K562 (cell line): ENCODE results near the gene HNRNPA2B1. TPM values are rescaled to one million over a fixed set of nuclear protein-coding genes. Genes with fewer than 3 reads are reported as not detected.

ENCODE experiments used
- BHLHE40 ChIP-seq: IDR thresholded peaks from 2 replicates; pipeline ENCODE4 v1.6.1; 2011; ENCODE audit warnings: low read length, improper control_type of control experiment
- CEBPG ChIP-seq, 3 experiments: fragments of 200-800 bp in 1 of 3; sonication (Bioruptor generic) in 1 of 3; sonication (generic) in 1 of 3; formaldehyde crosslinking in 1 of 3; IDR thresholded peaks in 2 of 3; conservative IDR thresholded peaks in 1 of 3; 2 replicates each; pipeline versions ENCODE4 v1.6.1 to v1.8.0; 2016 to 2022; ENCODE audit warnings: missing compliant biosample characterization in 2 of 3, missing genetic modification characterization in 2 of 3, mild to moderate bottlenecking in 1 of 3, missing genetic modification reagents in 1 of 3
- CHD1 ChIP-seq: fragments of 200-600 bp; sonication (generic); IDR thresholded peaks from one replicate; pipeline ENCODE4 v1.6.1; 2012; ENCODE audit warnings: mild to moderate bottlenecking, moderate library complexity, low read length, inconsistent platforms
- FOXP1 ChIP-seq: sonication (generic); formaldehyde crosslinking; IDR thresholded peaks from 2 replicates; pipeline ENCODE4 v1.8.0; 2022; ENCODE audit warnings: mild to moderate bottlenecking, missing genetic modification reagents
- MBD2 ChIP-seq: sonication (generic); IDR thresholded peaks from 2 replicates; pipeline ENCODE4 v1.6.1; 2016; ENCODE audit warnings: low read depth, borderline replicate concordance
- TRIM24 ChIP-seq, 2 experiments: fragments of 450-650 bp; IDR thresholded peaks; 2 replicates each; pipeline ENCODE4 v1.6.1; 2016
- ZFP36 ChIP-seq: fragments of 150-350 bp; IDR thresholded peaks from 2 replicates; pipeline ENCODE4 v1.6.1; 2018; ENCODE audit warnings: low read length, low read depth; ENCODE audit not compliant: partially characterized antibody
- ZNF239 ChIP-seq: fragments of 250-450 bp; sonication (Bioruptor Pico); IDR thresholded peaks from 2 replicates; pipeline ENCODE4 v1.4.0; 2020; ENCODE audit warnings: mild to moderate bottlenecking
- ZNF431 ChIP-seq: sonication (generic); formaldehyde crosslinking; IDR thresholded peaks from 2 replicates; pipeline ENCODE4 v1.8.0; 2022; ENCODE audit warnings: mild to moderate bottlenecking, missing genetic modification reagents
- polyA plus RNA-seq, 8 experiments: library from polyadenylated mRNA; depleted of rRNA in 4 of 8; stranded (reverse) in 5 of 8; unstranded in 3 of 8; fragments of >200 nt; fragmentation: Nextera tagmentation in 2 of 8; fragmentation: Illumina TruSeq in 1 of 8; extraction: Ambion mirVana in 2 of 8; extraction: Trizol in 1 of 8; gene quantifications; 2 replicates each; pipeline versions ENCODE4 v1.2.1 to v1.2.3, GENCODE V29; 2011 to 2014; ENCODE audit warnings: inconsistent platforms in 1 of 8, missing spikeins in 1 of 8
- total RNA-seq, 7 experiments: library from RNA; depleted of rRNA in 6 of 7; stranded (reverse); fragments of >200 nt in 6 of 7; fragmentation: Illumina TruSeq in 2 of 7; extraction: Trizol in 2 of 7; gene quantifications; 2 replicates each; pipeline versions ENCODE4 v1.2.1 to v1.2.3, GENCODE V29; 2011 to 2021; ENCODE audit warnings: low replicate concordance in 1 of 7
- TF ChIP-seq, protein P1 (sequence below), 2 experiments: IDR thresholded peaks; 2 replicates each; pipeline ENCODE4 v1.6.1; 2011; ENCODE audit warnings: borderline replicate concordance in 1 of 2, control low read depth in 1 of 2, low read depth in 1 of 2, low read length in 1 of 2, mild to moderate bottlenecking in 1 of 2, mixed read lengths in 1 of 2, moderate library complexity in 1 of 2; ENCODE audit not compliant: insufficient read depth in 1 of 2, insufficient read length in 1 of 2, poor library complexity in 1 of 2, severe bottlenecking in 1 of 2; ENCODE audit errors: extremely low read depth in 1 of 2
- TF ChIP-seq, protein P2 (sequence below), 3 experiments: IDR thresholded peaks in 2 of 3; conservative IDR thresholded peaks in 1 of 3; 2 replicates each; pipeline ENCODE4 v1.5.1; 2011 to 2012; ENCODE audit warnings: low read length in 3 of 3, mild to moderate bottlenecking in 3 of 3, control low read depth in 2 of 3, improper control_type of control experiment in 1 of 3, inconsistent platforms in 1 of 3, low read depth in 1 of 3, mixed read lengths in 1 of 3, moderate library complexity in 1 of 3; ENCODE audit not compliant: insufficient read depth in 2 of 3
- TF ChIP-seq, protein P3 (sequence below), 2 experiments: IDR thresholded peaks; 2 replicates each; pipeline ENCODE4 v1.6.1; 2012; ENCODE audit warnings: improper control_type of control experiment in 2 of 2, low read depth in 2 of 2, low read length in 2 of 2, borderline replicate concordance in 1 of 2

HNRNPA2B1 gene
- total and polyA plus RNA-seq, 9 of the 15 experiments (the other 6 are each of a cell fraction or from before 2014, with no cell fraction given), result 630 to 1,989 (median 865) TPM

DNA sequence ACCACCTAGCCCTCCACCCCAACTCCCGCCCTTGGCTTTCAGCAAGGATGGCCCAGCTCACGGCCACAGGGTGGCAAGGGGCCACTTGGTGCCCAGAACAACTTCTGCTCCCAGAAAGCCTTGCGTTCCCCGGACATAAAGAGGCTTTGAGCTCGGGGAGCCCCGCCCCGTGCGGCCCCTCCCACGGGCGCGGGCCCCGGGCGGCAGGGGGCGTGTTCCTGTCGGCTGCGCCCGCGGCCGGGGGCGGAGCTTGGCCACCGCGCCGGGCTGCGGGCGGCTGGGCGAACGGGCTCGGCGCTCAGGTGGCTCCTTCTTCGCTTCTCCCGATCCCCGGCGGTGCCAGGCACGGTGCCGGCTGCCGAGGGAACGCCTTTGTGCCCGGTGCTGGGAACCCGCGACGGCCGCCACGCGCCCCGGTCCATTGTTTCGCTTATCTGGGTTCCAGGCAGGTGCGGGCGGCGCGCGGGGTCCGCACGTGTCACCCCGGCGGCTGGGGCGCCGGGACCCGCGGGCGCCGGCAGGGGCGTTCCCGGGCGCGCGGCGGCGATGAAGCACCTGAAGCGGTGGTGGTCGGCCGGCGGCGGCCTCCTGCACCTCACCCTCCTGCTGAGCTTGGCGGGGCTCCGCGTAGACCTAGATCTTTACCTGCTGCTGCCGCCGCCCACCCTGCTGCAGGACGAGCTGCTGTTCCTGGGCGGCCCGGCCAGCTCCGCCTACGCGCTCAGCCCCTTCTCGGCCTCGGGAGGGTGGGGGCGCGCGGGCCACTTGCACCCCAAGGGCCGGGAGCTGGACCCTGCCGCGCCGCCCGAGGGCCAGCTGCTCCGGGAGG is 48.4 kb downstream of the HNRNPA2B1 start, which contains the start of gene NFE2L3 (continued):
- no peak; the same call in 1 of the 2 replicates for TF ChIP-seq FOXP1 (CRISPR knock-in tag)
- no peak for TF ChIP-seq MBD2
- TF ChIP-seq BHLHE40, result peak; percentile 76
- no peak for TF ChIP-seq ZNF431
- TF ChIP-seq TRIM24 (IDR thresholded peaks at IDR 0.05), result no peak
- TF ChIP-seq, protein P1, sequence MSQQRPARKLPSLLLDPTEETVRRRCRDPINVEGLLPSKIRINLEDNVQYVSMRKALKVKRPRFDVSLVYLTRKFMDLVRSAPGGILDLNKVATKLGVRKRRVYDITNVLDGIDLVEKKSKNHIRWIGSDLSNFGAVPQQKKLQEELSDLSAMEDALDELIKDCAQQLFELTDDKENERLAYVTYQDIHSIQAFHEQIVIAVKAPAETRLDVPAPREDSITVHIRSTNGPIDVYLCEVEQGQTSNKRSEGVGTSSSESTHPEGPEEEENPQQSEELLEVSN (IDR thresholded peaks at IDR 0.05; ENCODE audit: borderline replicate concordance in 1 of 2, extremely low read depth in 1 of 2, insufficient read depth in 1 of 2, insufficient read length in 1 of 2, low read depth in 1 of 2, low read length in 1 of 2, poor library complexity in 1 of 2, severe bottlenecking in 1 of 2), result peak in 1 of 2 experiments; percentile 79
- TF ChIP-seq, protein P2, sequence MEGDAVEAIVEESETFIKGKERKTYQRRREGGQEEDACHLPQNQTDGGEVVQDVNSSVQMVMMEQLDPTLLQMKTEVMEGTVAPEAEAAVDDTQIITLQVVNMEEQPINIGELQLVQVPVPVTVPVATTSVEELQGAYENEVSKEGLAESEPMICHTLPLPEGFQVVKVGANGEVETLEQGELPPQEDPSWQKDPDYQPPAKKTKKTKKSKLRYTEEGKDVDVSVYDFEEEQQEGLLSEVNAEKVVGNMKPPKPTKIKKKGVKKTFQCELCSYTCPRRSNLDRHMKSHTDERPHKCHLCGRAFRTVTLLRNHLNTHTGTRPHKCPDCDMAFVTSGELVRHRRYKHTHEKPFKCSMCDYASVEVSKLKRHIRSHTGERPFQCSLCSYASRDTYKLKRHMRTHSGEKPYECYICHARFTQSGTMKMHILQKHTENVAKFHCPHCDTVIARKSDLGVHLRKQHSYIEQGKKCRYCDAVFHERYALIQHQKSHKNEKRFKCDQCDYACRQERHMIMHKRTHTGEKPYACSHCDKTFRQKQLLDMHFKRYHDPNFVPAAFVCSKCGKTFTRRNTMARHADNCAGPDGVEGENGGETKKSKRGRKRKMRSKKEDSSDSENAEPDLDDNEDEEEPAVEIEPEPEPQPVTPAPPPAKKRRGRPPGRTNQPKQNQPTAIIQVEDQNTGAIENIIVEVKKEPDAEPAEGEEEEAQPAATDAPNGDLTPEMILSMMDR (IDR thresholded peaks at IDR 0.05 in 2 of 3, conservative IDR thresholded peaks at IDR 0.05 in 1 of 3; ENCODE audit: insufficient read depth in 2 of 3, low read depth in 1 of 3, low read length in 3 of 3), result peak in 2 of 3 experiments; percentile 13 to 17; a peak in 1 of 6 replicates
- TF ChIP-seq CEBPG (CRISPR knock-in tag; IDR thresholded peaks at IDR 0.05), result no peak
- TF ChIP-seq CEBPG (tag; conservative IDR thresholded peaks at IDR 0.05 in 1 of 2, IDR thresholded peaks at IDR 0.05 in 1 of 2), result no peak
- TF ChIP-seq, protein P3, sequence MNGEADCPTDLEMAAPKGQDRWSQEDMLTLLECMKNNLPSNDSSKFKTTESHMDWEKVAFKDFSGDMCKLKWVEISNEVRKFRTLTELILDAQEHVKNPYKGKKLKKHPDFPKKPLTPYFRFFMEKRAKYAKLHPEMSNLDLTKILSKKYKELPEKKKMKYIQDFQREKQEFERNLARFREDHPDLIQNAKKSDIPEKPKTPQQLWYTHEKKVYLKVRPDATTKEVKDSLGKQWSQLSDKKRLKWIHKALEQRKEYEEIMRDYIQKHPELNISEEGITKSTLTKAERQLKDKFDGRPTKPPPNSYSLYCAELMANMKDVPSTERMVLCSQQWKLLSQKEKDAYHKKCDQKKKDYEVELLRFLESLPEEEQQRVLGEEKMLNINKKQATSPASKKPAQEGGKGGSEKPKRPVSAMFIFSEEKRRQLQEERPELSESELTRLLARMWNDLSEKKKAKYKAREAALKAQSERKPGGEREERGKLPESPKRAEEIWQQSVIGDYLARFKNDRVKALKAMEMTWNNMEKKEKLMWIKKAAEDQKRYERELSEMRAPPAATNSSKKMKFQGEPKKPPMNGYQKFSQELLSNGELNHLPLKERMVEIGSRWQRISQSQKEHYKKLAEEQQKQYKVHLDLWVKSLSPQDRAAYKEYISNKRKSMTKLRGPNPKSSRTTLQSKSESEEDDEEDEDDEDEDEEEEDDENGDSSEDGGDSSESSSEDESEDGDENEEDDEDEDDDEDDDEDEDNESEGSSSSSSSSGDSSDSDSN (IDR thresholded peaks at IDR 0.05; ENCODE audit: borderline replicate concordance in 1 of 2, low read depth in 2 of 2, low read length in 2 of 2), result 0 out of 4 replicates have a peak, but pooled peaks of 1 of the 2 experiments have one; percentile 40
- TF ChIP-seq ZFP36, result no peak
- TF ChIP-seq ZNF239 (CRISPR knock-in tag), result peak; percentile 54; the same call in 1 of the 2 replicates
- no peak for TF ChIP-seq CHD1
